HG02678 (cell line): ENCODE data around the gene OR2C3.

Source experiments
- ATAC-seq: cut with Tn5 transposase; IDR thresholded peaks from one replicate; pipeline ENCODE4 v1.9.1; 2021; ENCODE audit warnings: mild to moderate bottlenecking, moderate library complexity; ENCODE audit not compliant: unreplicated experiment

OR2C3 gene

DNA sequence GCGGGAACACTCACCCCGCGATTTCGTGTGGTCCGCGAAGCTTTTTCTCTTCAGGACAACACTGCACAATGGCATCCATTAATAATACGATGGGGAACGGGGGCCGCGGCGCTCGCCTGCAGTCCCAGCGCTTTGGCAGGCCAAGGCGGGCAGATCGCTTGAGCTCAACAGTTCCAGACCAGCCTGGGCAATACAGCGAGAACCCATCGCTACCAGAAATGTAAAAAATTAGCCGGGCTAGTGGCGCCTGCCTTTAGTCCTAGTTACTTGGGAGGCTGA is 17.7 kb downstream of the OR2C3 start:
- no peak for ATAC-seq

DNA sequence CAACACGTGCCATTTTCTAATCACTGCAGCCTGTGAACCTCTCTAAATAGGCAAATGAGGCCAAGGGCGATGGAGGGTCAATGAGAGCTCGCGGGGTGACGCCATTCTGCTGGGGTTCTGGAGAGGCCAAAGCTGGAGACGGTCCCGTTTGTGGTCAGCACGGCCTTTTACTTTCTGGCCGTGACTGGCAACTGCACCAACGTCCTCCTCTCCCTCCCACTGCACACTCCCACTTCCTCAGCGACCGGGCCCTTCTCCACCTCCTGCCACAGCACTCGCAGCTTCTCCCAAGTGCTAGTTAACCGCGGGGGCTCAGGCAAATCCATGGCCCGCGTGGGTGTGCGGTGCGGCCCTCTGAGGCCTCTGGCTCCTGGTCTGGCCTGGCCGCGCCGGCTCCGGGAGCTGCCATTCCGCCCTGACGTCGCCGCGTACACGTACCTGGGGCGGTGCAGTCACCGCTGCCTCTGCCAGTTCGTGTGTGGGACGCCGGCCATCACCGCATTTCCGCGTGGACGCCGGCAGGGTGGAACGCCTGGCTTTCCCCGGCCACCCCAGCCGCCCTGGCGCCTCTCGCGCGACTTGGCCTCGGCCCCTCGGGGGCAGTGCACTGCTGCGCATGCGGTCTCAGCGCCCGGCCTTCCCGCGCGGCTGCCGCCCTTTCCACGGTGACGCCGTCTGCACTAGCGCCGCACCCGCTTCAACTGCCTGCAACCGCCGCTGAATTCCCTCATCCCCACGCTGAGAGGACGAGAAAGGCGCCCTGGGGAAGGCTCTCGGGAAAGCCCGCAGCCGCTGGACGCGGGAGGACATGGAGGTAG is 18.2 kb downstream of the OR2C3 start:
- ATAC-seq: no peak

DNA sequence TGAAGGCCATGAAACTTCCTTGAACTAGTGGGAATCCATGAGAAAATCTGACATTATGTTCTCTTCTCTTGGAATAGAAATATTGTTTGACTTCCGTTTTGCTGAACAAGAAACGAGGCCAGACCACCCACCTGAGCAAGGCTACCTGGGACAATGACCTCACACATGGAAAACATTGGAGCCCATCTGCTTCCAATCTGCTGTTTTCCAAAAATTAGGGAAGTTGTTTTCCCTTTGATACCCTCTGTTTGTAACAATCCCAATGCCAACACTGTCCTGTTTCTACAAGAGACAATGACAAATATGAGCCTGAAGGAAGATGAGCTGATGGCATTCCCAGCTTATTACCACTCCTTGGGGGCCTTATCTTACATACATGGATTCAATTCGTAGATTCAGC is 29.4 kb downstream of the OR2C3 start:
- no peak for ATAC-seq

DNA sequence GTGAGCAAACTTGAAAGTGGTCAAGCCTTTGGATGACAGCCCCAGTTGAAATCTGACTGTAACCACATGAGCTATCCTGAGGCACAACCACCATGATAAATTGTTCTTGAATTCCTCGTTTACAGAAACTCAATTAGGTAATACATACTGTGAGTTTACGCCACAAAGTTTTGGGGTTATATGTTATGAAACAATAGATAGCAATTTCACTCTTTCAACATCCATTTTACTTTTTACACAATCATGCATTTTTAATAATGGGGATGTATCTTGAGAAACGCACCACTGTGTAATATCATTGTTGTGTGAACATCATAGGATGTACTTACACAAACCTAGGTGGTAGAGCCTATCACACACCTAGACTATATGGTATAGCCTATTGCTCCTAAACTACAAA is 35.4 kb downstream of the OR2C3 start:
- ATAC-seq: no peak

DNA sequence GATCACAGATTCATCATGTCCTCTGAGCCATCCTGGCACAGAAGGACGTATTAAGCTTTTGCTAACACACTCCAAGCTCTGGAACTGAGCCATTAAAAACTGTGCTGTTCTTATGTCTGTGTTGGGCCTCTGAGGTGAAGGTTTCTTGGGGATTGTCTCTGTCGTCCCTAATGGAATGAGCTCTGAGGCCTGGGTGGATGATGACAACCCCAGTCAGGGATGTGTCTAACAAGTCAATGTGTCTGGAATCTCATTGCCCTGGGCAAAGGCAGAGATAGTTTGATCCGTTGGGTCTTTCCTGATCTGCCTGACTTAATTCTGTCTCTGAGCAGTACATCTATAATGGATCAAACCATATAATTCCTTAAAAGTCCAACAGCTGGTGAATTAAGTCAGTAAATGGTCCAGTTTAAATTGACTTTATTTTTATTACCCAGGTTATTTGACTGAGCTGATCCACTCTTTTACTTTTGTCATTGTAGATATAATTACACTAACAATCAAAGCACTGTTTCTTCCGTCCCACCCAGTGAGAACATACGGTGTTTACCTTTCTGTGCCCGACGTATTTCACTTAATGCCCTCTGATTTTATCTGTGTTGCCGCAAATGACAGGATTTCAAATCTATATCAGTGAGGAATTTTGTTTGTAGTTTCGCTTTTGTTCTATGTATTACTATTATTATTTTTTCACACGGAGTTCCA is 39.5 kb downstream of the OR2C3 start:
- ATAC-seq: no peak

DNA sequence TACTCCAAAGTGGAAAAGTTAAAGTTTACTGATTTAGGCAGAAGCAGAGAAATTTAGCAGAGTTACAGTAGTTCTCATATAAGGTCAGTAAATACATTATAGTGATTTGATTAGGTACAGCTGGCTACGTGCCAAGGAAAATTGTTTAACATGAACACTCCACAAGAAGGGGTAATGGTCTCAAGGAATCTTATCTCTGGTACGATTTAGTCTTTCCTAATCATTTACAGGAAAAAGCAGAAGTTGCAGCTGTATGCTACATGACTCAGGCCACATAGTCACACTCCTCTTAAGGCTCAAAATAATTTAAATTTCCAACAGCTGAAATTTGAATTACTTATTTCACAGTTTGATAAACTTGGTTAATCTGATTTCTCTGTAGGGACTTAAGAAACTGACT is 41.5 kb downstream of the OR2C3 start:
- peak; percentile 59 for ATAC-seq

DNA sequence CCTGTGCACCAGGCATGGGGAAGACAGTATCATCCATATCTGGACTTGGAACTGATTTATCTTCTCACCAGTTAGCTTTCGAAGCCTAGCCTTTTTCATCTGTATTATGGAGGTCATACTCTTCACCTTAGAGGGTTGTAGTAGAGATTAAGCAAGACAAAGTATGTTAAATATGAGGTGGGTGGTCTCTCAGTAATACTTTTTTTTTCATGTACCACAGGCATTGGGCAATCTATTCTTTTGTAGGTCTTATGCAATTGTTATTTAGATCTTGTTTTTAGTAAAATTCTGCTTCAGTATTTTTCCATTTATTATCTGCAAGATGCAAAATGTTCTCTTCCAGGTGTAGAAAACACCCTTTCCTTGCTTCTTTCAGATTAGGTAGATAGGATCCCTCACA is 43.1 kb downstream of the OR2C3 start:
- ATAC-seq: no peak

DNA sequence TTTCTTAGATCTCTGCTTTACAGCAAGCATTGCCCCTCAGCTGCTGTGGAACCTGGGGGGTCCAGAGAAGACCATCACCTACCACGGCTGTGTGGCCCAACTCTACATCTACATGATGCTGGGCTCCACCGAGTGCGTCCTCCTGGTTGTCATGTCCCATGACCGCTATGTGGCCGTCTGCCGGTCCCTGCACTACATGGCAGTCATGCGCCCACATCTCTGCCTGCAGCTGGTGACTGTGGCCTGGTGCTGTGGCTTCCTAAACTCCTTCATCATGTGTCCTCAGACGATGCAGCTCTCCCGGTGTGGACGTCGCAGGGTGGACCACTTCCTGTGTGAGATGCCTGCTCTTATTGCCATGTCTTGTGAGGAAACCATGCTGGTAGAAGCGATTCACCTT is 44.9 kb downstream of the OR2C3 start:
- no peak for ATAC-seq

DNA sequence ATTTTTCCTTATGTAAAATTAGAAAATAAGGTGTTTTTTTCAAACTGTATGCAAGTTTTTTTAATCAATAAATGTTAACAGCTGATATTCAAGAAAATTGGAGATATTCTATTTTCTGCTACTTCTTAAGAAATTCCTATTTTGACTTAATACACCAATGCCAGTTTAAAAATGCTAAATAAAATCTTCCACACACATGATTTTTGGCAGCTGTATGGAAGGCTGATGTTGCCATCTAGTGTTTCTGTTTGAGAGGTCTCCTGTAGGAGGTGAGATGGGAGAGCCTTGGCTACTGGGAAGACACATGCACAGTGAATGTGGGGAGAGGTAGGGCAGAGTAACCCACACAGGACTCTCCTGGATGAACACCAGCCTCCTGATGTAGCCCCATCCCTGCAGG is 49.2 kb downstream of the OR2C3 start:
- peak; percentile 81 for ATAC-seq

DNA sequence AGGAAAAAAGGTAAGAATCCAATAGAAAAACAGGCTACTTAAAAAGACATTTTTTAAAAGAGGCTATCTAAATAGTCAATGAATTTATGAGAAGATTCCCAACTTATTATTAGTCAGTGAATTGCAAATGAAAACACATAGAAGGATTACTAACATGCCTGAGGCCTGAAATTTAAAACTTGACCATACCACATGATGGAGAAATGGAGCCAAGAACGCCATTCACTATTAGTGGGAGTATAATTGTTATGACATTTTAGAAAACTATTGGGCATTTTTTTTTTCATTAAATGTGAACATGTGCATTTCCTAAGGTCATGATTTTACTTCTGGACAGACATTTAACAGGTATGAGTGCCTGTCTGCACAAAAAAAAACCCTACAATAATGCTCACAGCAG is 53.5 kb downstream of the OR2C3 start:
- no peak for ATAC-seq

DNA sequence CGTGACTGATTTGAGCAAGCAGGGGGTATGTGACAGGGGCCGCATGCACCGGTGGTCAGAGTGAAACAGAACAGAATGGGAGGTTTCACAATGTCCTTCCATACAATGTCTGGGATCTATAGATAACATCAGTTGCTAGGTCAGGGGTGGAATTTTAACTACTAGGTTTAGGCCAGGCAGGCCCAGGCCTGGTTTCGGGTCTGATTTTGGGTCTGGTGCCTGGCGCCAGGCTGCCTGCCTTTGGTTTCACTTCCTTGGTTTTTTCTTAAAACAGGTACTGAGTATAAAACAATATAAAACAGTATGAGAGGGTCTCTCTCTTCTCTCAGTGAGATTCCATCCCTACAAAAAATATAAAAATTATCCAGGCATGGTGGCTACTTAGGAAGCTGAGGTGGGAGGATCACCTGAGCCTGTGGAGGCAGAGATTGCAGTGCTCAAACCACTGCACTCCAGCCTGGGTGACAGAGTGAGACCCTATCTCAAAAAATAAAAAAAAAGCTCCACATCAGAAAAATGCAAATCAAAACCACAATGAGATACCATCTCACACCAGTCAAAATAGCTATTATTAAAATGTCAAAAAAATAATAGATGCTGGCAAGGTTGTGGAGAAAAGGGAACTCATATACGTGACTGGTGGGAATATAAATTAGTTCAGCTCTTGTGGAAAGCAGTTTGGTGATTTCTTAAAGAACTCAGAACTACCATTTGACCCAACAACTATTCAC is 59.7 kb downstream of the OR2C3 start:
- ATAC-seq: peak; percentile 57

DNA sequence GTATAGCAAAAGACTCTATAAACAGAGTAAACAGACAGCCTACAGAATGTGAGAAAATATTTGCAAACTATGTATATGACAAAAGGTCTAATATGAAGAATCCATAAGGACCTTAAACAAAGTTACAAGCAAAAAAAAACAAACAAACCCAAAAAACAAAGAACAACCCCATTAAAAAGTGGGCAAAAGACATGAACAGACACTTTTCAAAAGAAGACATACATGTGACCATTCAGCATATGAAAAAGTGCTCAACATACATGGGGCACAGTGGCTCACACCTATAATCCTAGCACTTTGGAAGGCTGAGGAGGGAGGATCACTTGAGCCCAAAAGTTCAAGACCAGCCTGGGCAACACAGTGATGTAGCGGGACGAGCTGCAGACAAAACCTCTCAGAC is 60.4 kb downstream of the OR2C3 start:
- ATAC-seq: no peak
